NCI-H510A treated with DMSO at 0.1 percent for 48 hours (cell line): ENCODE measurements around the gene KAT6B.

Experiments used
- DNase-seq: peaks from one replicate; lab custom pipeline; 2025; lab: John Stamatoyannopoulos, UW

KAT6B gene

DNA sequence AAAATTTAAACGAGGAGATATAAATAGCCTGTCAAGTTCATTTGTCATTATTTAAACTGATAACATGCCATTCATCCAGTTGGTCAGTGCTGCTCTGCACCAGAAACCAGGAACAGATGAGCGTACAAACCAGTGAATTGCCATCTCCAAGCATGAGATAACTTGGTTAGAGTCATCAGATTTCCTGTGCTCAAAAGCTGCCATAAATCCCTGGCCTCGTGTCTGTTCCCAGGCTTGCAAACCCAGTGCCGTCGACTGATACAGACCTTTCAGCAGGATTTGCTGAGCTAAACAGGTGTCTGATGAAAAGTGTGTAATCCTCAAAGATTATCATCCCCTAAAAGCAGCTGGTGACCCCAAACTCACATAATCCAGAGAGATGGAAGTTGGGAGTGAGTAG, 189.0 kb downstream of the KAT6B start:
- no peak for DNase-seq

DNA sequence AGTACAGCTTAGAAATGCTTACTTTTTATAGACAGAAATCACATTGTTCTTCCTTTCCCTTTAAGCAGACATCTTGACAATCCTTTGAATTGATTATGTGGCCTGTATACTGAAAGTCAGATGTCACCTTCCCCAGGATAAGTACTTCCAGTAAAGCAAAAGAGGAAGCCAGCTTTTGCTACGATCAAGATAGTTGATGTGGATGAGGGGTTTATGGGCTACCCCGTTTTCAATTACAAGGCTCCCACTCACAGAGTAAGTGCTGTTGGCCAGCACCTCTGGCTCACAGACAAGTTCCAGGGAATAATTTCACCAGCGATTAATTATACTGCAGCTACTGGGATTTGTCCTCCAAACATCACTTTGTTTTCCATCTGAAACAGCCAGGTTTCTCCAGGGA, 189.9 kb downstream of the KAT6B start:
- no peak for DNase-seq

DNA sequence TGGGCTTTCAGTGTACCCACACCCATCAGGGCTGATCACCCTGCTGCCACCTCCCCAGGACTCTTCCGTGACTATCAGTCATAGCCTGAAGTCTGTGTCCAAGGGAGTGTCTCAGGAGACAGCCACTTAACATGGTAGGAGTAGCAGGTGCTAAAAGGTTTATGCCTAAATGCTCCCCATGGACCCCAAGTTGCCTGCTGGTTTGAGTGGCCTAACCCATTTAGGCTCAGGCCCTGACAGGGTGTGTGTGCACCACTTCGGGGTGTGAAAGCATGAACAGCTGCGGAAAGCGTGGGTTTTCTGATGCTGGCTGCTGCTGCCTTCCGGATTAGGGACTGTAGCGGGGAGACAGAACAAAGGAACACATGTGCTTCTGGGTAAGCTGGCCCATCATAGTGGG, 191.9 kb downstream of the KAT6B start:
- no peak for DNase-seq

DNA sequence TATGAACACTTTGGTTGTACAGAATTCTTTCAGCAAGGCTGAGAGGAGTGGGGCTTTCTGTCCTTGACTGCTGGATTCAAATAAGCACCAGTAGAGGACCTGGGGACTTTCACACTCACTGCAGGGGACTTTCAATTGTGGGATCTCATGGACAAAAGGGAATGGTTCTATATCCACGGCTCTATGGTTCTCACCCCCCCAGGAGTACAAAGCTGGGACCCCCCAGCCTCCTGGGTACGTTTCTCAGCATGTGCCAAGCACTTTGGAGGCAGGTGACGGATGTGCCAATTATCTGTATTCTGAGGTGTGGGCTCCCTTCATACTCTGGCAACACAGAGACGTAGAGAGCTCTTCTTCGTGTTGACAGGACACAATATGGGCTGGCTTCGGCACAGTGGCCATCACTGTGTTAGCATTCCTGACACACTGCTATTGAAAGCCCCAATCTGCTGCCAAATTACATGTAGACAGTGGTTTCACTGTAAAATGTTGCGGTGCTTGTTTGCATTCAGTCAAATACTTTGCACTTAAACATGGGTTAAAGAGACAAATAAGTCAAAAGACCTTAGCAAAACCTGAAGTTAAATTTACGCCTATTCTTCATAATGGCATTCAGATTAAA, 192.4 kb downstream of the KAT6B start:
- no peak for DNase-seq

GRCh38 chr10:75019370-75019769, 193.0 kb downstream of the KAT6B start:
- DNase-seq = peak; percentile 25

DNA sequence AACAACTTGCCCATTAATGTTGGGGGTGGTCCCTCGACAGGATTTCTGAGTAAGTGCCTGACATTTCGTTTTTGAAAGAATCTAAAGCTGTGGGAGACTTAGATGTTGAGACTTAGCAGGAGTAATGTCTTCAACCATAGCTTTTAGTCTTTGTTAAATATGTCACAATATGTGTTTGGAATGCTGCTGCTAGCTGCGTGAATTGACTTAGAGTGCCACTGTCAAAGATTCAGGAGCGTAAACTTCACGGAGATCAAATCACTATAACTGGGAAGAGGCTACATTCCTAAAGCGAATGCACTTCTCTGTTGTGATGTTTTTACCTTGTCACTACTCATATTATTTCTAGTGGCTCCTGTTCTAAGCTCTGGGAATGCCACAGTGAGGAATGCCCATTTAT, 193.8 kb downstream of the KAT6B start:
- no peak for DNase-seq

- DNase-seq = peak; percentile 90
These were observed 195.2 kb downstream of the KAT6B start for GRCh38 chr10:75021379-75022249.

DNA sequence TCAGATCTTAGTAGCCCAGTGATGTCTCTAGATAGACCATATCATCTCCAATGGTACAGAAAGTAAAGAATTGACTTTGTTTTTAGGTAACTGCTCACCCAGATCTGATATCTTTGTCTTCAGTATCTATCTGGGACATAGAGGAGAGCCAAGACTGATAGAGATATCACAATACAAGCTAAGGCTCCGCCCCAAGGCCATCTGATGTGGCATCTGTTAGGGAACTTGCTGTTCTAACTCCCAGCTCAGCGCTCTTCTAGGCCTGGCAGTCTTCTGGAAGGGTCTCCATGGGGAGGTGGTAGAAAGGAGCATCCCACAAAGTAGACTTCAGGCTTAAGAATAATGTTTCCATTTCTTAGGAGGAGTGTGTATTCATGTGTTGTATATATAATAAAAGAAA, 196.7 kb downstream of the KAT6B start:
- no peak for DNase-seq

GRCh38 chr10:75024971-75025523, 198.6 kb downstream of the KAT6B start:
- DNase-seq = peak; percentile 57

DNA sequence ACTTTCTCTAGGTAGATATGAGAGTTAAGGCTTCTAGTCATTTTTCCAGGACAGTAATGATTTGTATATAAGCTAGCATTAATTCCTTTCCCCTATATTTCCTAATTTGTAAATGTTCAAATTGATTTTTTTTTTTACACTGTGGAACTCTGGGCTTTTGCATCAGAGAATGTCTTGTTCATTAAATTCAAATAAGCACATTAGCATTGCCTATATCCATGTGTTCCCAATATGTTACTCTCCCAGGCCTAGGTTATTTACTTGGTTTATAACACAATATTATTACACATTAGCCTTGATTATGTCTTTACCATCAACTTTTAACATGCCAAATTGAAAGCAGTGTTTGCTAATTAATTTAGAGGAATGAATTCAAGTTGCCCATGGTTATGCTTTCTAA, 201.6 kb downstream of the KAT6B start:
- no peak for DNase-seq

- no peak for DNase-seq
These were observed 202.3 kb downstream of the KAT6B start for GRCh38 chr10:75028748-75029147.

DNA sequence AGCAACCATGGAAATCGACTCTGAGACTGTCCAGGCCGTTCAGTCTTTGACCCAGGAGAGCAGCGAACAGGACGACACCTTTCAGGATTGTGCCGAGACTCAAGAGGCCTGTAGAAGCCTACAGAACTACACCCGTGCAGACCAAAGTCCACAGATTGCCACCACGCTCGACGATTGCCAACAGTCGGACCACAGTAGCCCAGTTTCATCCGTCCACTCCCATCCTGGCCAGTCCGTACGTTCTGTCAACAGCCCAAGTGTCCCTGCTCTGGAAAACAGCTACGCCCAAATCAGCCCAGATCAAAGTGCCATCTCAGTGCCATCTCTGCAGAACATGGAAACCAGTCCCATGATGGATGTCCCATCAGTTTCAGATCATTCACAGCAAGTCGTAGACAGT, 203.0 kb downstream of the KAT6B start:
- no peak for DNase-seq

DNA sequence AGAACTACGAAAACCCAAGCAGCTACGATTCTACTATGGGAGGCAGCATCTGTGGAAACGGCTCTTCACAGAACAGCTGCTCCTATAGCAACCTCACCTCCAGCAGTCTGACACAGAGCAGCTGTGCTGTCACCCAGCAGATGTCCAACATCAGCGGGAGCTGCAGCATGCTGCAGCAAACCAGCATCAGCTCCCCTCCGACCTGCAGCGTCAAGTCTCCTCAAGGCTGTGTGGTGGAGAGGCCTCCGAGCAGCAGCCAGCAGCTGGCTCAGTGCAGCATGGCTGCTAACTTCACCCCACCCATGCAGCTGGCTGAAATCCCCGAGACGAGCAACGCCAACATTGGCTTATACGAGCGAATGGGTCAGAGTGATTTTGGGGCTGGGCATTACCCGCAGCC, 203.5 kb downstream of the KAT6B start:
- no peak for DNase-seq

- no peak for DNase-seq
These were observed 204.0 kb downstream of the KAT6B start for GRCh38 chr10:75030371-75030770.

DNA sequence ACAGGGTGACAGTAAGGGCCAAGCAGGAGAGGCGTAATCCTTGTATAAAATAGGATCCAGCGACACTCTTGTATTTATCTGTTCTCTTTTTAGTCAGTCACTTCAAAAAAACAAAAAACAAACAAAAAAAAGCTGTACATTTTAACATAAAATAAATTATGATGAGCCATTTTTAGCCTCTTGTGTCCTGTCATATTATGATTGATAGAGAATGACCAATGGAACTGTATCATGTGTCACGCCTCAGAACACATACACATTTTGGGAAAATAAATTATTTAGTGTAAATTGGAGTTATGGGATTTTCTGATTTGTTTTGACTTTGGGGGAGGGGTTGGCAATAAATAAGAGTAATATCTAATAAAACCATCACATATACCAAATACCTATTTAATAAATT, 205.7 kb downstream of the KAT6B start:
- no peak for DNase-seq

- no peak for DNase-seq
These were observed 206.4 kb downstream of the KAT6B start for GRCh38 chr10:75032813-75033212.

GRCh38 chr10:75033399-75034130, 207.2 kb downstream of the KAT6B start:
- no peak for DNase-seq

DNA sequence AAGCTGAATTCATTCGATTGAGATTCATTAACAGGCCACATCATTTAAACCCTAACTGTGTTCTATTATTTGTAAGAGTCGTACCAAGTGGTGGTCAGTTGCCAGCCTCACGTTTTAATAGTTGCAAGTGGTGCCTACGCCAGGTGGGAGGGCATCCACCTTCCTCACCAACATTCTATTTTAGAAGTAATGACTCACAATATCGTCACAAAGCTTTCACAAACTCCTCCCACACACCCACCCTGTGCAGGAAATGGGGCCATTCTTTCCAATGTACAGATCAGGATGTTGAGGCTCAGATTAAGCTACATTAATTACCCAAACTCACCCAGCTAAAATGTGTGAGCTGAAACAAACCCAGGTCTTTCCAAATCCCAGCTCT, 207.7 kb downstream of the KAT6B start:
- DNase-seq = no peak

GRCh38 chr10:75034714-75035258, 208.4 kb downstream of the KAT6B start:
- DNase-seq = no peak

- no peak for DNase-seq
These were observed 209.7 kb downstream of the KAT6B start for GRCh38 chr10:75035975-75036708.
